MM.1S (cell line): Measurements from ENCODE around the gene OR5H1.

Experiments
- DNase-seq: peaks from one replicate; pipeline ENCODE4 v3.0.0-alpha.2; 2015
- H2AFZ ChIP-seq: fragments of 300-600 bp; sonication (generic); 2 replicates; pipeline ENCODE4 v1.6.0; 2016; ENCODE audit warnings: antibody characterized with exemption, low read length
- H3F3A ChIP-seq: fragments of 300-600 bp; sonication (generic); 2 replicates; pipeline ENCODE4 v1.6.1; 2016; ENCODE audit warnings: mild to moderate bottlenecking, antibody characterized with exemption, low read length, moderate library complexity, mixed read lengths; ENCODE audit not compliant: insufficient read depth
- H3K27ac ChIP-seq: fragments of 300-600 bp; sonication (generic); 2 replicates; pipeline ENCODE4 v1.5.1; 2016; ENCODE audit warnings: mild to moderate bottlenecking, low read length
- H3K27me3 ChIP-seq: fragments of 300-600 bp; sonication (generic); replicated peaks from 2 replicates; pipeline ENCODE4 v1.6.0; 2016; ENCODE audit warnings: low read length; ENCODE audit not compliant: insufficient read depth
- H3K36me3 ChIP-seq: fragments of 300-600 bp; sonication (generic); replicated peaks from 2 replicates; pipeline ENCODE4 v1.6.1; 2016; ENCODE audit warnings: mild to moderate bottlenecking, low read length, mixed read lengths; ENCODE audit not compliant: insufficient read depth
- H3K4me1 ChIP-seq: fragments of 300-600 bp; sonication (generic); 2 replicates; pipeline ENCODE4 v1.6.1; 2016; ENCODE audit warnings: low read length, mixed read lengths
- H3K4me2 ChIP-seq: fragments of 300-600 bp; sonication (generic); 2 replicates; pipeline ENCODE4 v1.6.0; 2016; ENCODE audit warnings: low read depth, low read length
- H3K4me3 ChIP-seq: fragments of 300-600 bp; sonication (generic); 2 replicates; pipeline ENCODE4 v1.5.1; 2016; ENCODE audit warnings: low read length, mixed read lengths
- H3K79me2 ChIP-seq: fragments of 300-600 bp; sonication (generic); 2 replicates; pipeline ENCODE4 v1.6.1; 2016; ENCODE audit warnings: mixed run types, low read length, mixed read lengths
- H3K9ac ChIP-seq: fragments of 300-600 bp; sonication (generic); 2 replicates; pipeline ENCODE4 v1.6.1; 2016; ENCODE audit warnings: low read length, mixed read lengths
- H3K9me2 ChIP-seq: fragments of 300-600 bp; sonication (generic); replicated peaks from 2 replicates; pipeline ENCODE4 v1.6.1; 2016; ENCODE audit warnings: mild to moderate bottlenecking, low read length, mixed read lengths; ENCODE audit not compliant: insufficient read depth
- H3K9me3 ChIP-seq: fragments of 300-600 bp; sonication (generic); replicated peaks from 2 replicates; pipeline ENCODE4 v1.6.1; 2016; ENCODE audit warnings: mild to moderate bottlenecking, low read length, mixed read lengths; ENCODE audit not compliant: insufficient read depth
- H4K20me1 ChIP-seq: fragments of 300-600 bp; sonication (generic); 2 replicates; pipeline ENCODE4 v1.6.1; 2016; ENCODE audit warnings: mild to moderate bottlenecking, low read length, moderate library complexity, mixed read lengths; ENCODE audit not compliant: insufficient read depth
- CTCF ChIP-seq: fragments of 300-600 bp; sonication (generic); IDR thresholded peaks from 2 replicates; pipeline ENCODE4 v1.5.1; 2016; ENCODE audit warnings: antibody characterized with exemption, low read length, mixed read lengths
- EZH2 ChIP-seq: fragments of 300-600 bp; sonication (generic); optimal IDR thresholded peaks from 2 replicates; pipeline ENCODE3; 2017; ENCODE audit warnings: low read depth, mild to moderate bottlenecking, antibody characterized with exemption, low read length, mixed read lengths
- EZH2phosphoT487 ChIP-seq: fragments of 300-600 bp; sonication (generic); IDR thresholded peaks from 2 replicates; pipeline ENCODE4 v1.6.1; 2018; ENCODE audit warnings: antibody characterized with exemption, low read length

OR5H1 gene

GRCh38 chr3:98172621-98173020 is 42.1 kb downstream of the OR5H1 start:
- H3K79me2 ChIP-seq, result no peaks in the 10 kb centered on the region
- H3K36me3 ChIP-seq, result no peaks in the 10 kb centered on the region
- no peak for DNase-seq
- H3K4me3 ChIP-seq, result no peak overlapping the region
- TF ChIP-seq EZH2 (no peak), CTCF (no peak), EZH2phosphoT487 (no peak)
- H3K9me3 ChIP-seq, result no peaks in the 10 kb centered on the region
- no peak overlapping the region for H3K4me2 ChIP-seq
- H3K27ac ChIP-seq, result no peak overlapping the region
- no peaks in the 10 kb centered on the region for H3K9me2 ChIP-seq
- no peak overlapping the region for H2AFZ ChIP-seq
- H3F3A ChIP-seq, result no peaks in the 10 kb centered on the region
- no peak overlapping the region for H3K9ac ChIP-seq
- H3K27me3 ChIP-seq, result no peaks in the 10 kb centered on the region
- H3K4me1 ChIP-seq, result no peaks in the 10 kb centered on the region
- H4K20me1 ChIP-seq, result no peaks in the 10 kb centered on the region

GRCh38 chr3:98180319-98180890 is 49.9 kb downstream of the OR5H1 start:
- Histone ChIP-seq H3K27ac (no peak overlapping the region), H3K79me2 (no peaks in the 10 kb centered on the region), H3K9ac (no peak overlapping the region), H3K4me1 (no peaks in the 10 kb centered on the region), H3K27me3 (no peaks in the 10 kb centered on the region), H3K9me3 (no peaks in the 10 kb centered on the region), H4K20me1 (no peaks in the 10 kb centered on the region), H3K9me2 (no peaks in the 10 kb centered on the region), H3K36me3 (no peaks in the 10 kb centered on the region), H2AFZ (no peak overlapping the region), H3K4me2 (no peak overlapping the region), H3K4me3 (no peak overlapping the region), H3F3A (no peaks in the 10 kb centered on the region)
- no peak for DNase-seq
- no peak for TF ChIP-seq EZH2phosphoT487
- TF ChIP-seq CTCF, result no peak
- no peak for TF ChIP-seq EZH2

- H3K36me3 ChIP-seq, result no peaks in the 10 kb centered on the region
- DNase-seq, result no peak
- no peaks in the 10 kb centered on the region for H3K9me2 ChIP-seq
- H3K4me1 ChIP-seq, result no peaks in the 10 kb centered on the region
- no peak overlapping the region for H3K27ac ChIP-seq
- H3K4me3 ChIP-seq, result no peak overlapping the region
- H2AFZ ChIP-seq, result no peak overlapping the region
- H3K79me2 ChIP-seq, result no peaks in the 10 kb centered on the region
- no peak overlapping the region for H3K9ac ChIP-seq
- TF ChIP-seq EZH2phosphoT487, result no peak
- TF ChIP-seq CTCF, result no peak
- TF ChIP-seq EZH2, result no peak
- no peak overlapping the region for H3K4me2 ChIP-seq
- H3F3A ChIP-seq, result no peaks in the 10 kb centered on the region
- no peaks in the 10 kb centered on the region for H3K9me3 ChIP-seq
- H4K20me1 ChIP-seq, result no peaks in the 10 kb centered on the region
- no peaks in the 10 kb centered on the region for H3K27me3 ChIP-seq
These were observed 51.7 kb downstream of the OR5H1 start for GRCh38 chr3:98182196-98182595.
